Measurements from ENCODE around the gene GPLD1. TPM values are rescaled to one million over a fixed set of nuclear protein-coding genes. Genes with fewer than 3 reads are reported as not detected.
A peak's percentile ranks its signal among the peaks of the same experiment; 100 is the strongest.

GPLD1 gene
- total RNA-seq, 4 donors from 2014 or later: 0.27 to 1.9 (median 0.64) TPM

GRCh38 chr6:24535210-24535609, 45.8 kb upstream of the GPLD1 start:
- H3K4me1 ChIP-seq: no peaks in the 10 kb centered on the region
- intact Hi-C loops (cut with DNase I): no loop called here
- peaks cover 0 to 26% (median 0%) of the 10 kb centered on the region in 3 donors for H3K36me3 ChIP-seq

GRCh38 chr6:24534329-24534728, 45.0 kb upstream of the GPLD1 start:
- Histone ChIP-seq H3K4me1 (no peaks in the 10 kb centered on the region), H3K36me3 (peaks cover 0 to 26% (median 0%) of the 10 kb centered on the region in 3 donors), H3K27me3 (no peaks in the 10 kb centered on the region), H3K4me3 (no peak overlapping the region), H3K9me3 (no peaks in the 10 kb centered on the region), H3K27ac (no peak overlapping the region)
- no peak for DNase-seq
- intact Hi-C loops (cut with DNase I): no loop called here
- WGBS, 2 donors: 90 to 94% methylated on average over 5 of the region's 5 CpGs
- no peak for TF ChIP-seq POLR2A (IDR thresholded peaks at IDR 0.05)

More at GRCh38 chr6:24535210-24535609, 45.8 kb upstream of the GPLD1 start:
- Histone ChIP-seq H3K27me3 (no peaks in the 10 kb centered on the region), H3K9me3 (no peaks in the 10 kb centered on the region), H3K27ac (no peak overlapping the region), H3K4me3 (no peak overlapping the region)
- WGBS, 2 donors: 45 to 82% methylated on average over 2 to 3 of the region's 3 CpGs
- TF ChIP-seq POLR2A (IDR thresholded peaks at IDR 0.05): no peak
- TF ChIP-seq CTCF (IDR thresholded peaks at IDR 0.05): no peak
- no peak for DNase-seq

GRCh38 chr6:24529985-24530384, 40.6 kb upstream of the GPLD1 start:
- Histone ChIP-seq H3K36me3 (peaks cover 0 to 23% (median 0%) of the 10 kb centered on the region in 3 donors), H3K27ac (no peak overlapping the region), H3K9me3 (no peaks in the 10 kb centered on the region), H3K4me1 (no peaks in the 10 kb centered on the region), H3K27me3 (no peaks in the 10 kb centered on the region), H3K4me3 (no peak overlapping the region)
- WGBS, 2 donors: 76 to 87% methylated on average over 1 of the region's 1 CpG
- no peak for DNase-seq
- intact Hi-C loops (cut with DNase I): no loop called here
- no peak for TF ChIP-seq POLR2A (IDR thresholded peaks at IDR 0.05)
- TF ChIP-seq CTCF (IDR thresholded peaks at IDR 0.05): no peak

DNA sequence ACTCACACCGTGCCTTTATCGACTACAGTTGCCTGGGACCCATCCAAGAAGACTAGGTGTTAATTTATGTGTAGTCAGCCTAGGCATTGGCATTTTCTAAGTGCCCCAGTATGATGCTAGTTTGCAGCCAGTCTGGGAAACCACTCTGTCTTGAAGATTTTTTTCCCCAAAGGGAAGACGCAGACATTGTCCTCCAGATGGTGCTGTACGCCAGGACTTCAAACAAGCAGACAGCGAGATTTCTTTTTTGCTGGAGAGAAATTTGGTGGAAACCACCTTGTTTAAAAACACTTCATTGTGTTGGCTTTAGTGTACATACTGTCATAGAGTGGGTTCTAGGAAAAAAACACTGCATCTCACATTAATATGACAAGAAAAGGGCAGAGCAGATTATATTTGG, 35.4 kb upstream of the GPLD1 start:
- 57 to 63% methylated on average over 5 of the region's 5 CpGs for WGBS, 2 donors
- TF ChIP-seq CTCF (IDR thresholded peaks at IDR 0.05) (peak in 3 of 6 experiments; percentile 5 to 42 (median 9)), POLR2A (IDR thresholded peaks at IDR 0.05) (no peak)

DNA sequence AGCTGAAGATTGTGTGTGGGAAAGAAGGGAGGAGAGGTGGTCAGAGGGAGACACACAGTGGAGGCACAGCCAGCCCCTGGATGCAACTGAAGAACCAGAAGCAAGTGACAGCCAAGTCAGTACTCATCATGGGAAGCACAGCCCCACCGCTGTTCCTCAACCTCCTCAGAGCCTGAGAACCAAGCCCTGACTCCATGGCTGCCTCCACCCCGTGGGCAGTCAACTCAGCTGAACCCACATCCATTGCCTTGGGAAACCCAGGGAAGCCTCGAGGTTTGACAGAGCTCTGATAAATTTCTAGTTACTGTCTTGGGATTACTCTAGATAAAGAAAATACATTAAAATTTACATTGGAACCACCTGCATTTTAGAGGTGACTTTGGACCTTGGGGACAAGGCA, 35.0 kb upstream of the GPLD1 start:
- WGBS, 2 donors: 66 to 75% methylated on average over 3 of the region's 3 CpGs
- TF ChIP-seq POLR2A (IDR thresholded peaks at IDR 0.05) (no peak), CTCF (IDR thresholded peaks at IDR 0.05) (no peak)
- DNase-seq: no peak
- Histone ChIP-seq H3K4me1 (no peaks in the 10 kb centered on the region), H3K4me3 (no peak overlapping the region), H3K36me3 (peaks cover 0 to 4% (median 0%) of the 10 kb centered on the region in 3 donors), H3K9me3 (no peaks in the 10 kb centered on the region), H3K27me3 (no peaks in the 10 kb centered on the region), H3K27ac (no peak overlapping the region)
- intact Hi-C loops (cut with DNase I): no loop called here

More for the DNA sequence above, 35.4 kb upstream of the GPLD1 start:
- peaks cover 0 to 4% (median 0%) of the 10 kb centered on the region in 3 donors for H3K36me3 ChIP-seq
- H3K4me1 ChIP-seq: no peaks in the 10 kb centered on the region
- H3K9me3 ChIP-seq: no peaks in the 10 kb centered on the region
- H3K27ac ChIP-seq: no peak overlapping the region
- H3K4me3 ChIP-seq: no peak overlapping the region
- intact Hi-C loops (cut with DNase I): no loop called here
- no peak for DNase-seq
- H3K27me3 ChIP-seq: no peaks in the 10 kb centered on the region
